ENCODE measurements around the gene TMEM190.

Gene TMEM190

GRCh38 chr19:55372316-55373081, 4.1 kb upstream of the TMEM190 start:
- DNase-seq, result no peak

- no peak for DNase-seq
Observed at GRCh38 chr19:55373306-55373992, 3.2 kb upstream of the TMEM190 start.

GRCh38 chr19:55373993-55374757, 2.5 kb upstream of the TMEM190 start:
- no peak for DNase-seq

GRCh38 chr19:55377356-55378131, 918 bp downstream of the TMEM190 start:
- no peak for DNase-seq

DNA sequence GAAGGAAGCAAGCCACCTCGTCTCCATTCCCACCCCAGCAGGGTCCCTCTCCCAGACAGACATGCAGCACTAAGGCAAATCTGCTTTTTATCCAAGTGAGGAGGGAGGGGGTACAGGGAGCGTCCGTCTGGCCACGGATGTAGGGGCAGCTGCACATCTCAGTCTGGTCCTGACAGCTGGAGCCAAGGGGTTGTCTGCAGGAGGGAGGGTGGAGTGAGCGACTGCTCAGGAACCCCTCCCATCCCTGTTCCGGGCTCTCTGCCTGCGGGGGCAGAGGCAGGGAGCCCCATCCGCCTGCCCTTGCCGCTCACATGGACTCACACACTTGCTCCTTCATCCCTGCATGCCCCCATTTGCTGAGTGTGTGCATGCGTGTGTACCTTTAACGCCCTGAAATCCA, 2.5 kb downstream of the TMEM190 start:
- no peak for DNase-seq

DNA sequence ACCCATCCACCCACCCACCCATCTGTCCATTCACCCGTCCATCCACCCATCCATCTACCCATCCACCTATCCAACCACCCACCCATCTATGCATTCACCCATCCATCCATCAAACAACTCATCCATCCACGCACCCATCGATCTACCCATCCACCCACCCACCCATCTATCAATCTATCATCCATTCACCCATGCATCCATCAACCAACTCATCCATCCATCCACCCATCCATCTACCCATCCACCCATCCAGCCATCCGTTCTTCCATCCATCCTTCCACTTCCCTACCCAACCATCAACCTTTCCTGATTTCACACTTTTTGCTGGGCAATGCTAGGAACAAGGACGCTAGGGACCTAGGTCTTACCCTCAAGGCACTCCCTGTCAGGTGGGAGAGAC, 5.4 kb downstream of the TMEM190 start:
- DNase-seq, result no peak

- no peak for DNase-seq
Observed at GRCh38 chr19:55382522-55383054, 6.0 kb downstream of the TMEM190 start.

DNA sequence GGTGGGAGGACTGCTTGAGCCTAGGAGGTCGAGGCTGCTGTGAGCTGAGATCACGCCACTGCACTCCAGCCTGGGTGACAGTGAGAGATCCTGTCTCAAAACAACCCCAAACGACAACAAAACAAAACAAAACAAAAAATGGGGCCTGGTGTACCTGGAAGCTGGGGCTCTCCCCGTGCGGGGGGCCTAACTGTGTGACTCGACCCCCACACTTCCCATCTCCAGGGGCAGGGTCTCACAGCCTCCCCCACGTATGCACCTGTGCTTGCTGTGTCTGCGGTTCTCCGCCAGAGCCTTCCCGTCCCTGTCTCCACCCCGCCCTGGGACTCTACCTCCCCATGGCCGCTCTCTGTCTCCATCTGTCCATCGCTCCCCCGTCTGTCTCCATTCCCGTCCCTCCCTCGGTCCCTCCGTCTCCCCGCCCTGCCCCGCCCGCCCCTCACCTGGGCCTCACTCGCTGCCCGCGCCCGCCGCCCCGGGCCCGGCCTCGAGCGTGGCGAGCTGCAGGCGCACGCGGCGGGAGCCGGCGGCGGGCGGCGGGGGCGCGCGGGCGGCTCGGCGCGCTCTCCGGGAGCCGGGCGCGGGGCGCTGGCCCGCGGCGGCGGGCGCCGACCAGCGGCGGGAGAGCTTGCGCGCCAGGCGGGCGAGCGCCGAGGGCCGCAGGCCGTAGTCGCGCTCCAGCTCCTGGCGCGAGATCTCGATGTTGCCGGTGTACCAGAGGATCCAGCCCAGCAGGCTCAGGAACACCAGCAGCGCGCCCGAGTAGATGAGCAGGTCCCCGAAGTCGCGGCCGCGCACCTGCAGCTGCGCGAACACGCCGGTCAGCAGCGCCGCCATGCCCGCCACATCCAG, 6.9 kb downstream of the TMEM190 start:
- DNase-seq, result peak; percentile 70

- peak; percentile 66 for DNase-seq
Observed at GRCh38 chr19:55384131-55384919, 7.7 kb downstream of the TMEM190 start, which contains the start of gene TMEM238. Gene TMEM238, minus strand, starts transcription at chr19:55384292. Its CDS starts 33 bp downstream, at chr19:55384259.

- DNase-seq, result peak; percentile 97
Observed at GRCh38 chr19:55384920-55385723, 8.5 kb downstream of the TMEM190 start.

GRCh38 chr19:55385724-55386492, 9.3 kb downstream of the TMEM190 start, which contains the start of gene RPL28:
Gene RPL28, plus strand, starts transcription at chr19:55385932. Its CDS starts 426 bp downstream, at chr19:55386358.
- peak; percentile 98 for DNase-seq

DNA sequence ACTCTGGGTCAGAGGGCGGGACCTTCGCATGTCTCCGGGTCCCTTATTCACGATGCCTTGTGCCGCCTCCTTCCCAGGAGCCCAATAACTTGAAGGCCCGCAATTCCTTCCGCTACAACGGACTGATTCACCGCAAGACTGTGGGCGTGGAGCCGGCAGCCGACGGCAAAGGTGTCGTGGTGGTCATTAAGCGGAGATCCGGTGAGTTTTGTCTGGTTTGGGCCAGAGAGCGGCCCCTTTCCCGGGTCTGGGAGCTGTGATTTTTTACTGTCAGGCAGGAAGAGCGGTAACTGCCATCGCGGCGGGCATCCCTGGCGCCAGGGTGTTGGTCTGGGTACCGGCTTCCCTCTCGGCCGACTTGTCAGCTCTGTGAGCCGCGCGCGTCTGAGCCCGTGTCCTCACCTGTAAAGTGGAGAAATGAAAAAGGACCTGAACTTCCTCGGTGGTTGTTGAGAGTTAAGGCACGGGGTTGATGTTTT, 9.9 kb downstream of the TMEM190 start:
- DNase-seq, result no peak

- DNase-seq, result no peak
Observed at GRCh38 chr19:55387736-55388497, 11.3 kb downstream of the TMEM190 start.

DNA sequence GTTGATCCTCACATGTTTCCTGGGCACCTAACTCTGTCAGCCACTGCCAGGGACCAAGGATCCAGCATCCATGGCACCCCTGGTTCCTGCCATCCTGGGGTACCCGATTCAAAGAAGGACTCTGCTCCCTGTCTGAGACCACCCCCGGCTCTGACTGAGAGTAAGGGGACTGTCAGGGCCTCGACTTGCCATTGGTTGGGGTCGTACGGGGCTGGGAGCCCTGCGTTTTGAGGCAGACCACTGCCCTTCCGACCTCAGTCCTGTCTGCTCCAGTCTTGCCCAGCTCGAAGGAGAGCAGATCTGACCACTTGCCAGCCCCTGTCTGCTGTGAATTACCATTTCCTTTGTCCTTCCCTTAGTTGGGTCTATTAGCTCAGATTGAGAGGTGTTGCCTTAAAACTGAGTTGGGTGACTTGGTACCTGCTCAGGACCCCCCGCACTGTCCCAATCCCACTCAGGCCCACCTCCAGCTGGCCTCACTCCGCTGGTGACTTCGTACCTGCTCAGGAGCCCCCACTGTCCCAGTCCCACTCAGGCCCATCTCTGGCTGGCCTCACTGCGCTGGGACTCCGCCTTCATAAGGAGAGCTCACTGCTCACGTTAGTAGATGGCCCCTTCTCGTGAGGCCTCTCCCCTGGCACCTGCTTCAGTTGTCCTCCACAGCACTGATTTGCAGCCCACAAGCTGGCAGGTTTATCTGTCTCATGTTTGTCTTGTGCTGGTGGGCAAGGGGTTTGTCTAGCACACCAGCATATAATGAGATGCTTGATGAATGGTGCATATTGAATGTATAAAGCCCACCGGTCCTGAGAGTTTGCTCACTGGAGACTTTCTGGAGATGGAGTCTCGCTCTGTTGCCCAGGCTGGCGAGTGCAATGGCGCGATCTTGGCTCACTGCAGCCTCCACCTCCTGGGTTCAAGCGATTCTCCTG, 13.0 kb downstream of the TMEM190 start:
- DNase-seq, result no peak

- DNase-seq, result peak; percentile 51
Observed at GRCh38 chr19:55390461-55390880, 13.8 kb downstream of the TMEM190 start.

DNA sequence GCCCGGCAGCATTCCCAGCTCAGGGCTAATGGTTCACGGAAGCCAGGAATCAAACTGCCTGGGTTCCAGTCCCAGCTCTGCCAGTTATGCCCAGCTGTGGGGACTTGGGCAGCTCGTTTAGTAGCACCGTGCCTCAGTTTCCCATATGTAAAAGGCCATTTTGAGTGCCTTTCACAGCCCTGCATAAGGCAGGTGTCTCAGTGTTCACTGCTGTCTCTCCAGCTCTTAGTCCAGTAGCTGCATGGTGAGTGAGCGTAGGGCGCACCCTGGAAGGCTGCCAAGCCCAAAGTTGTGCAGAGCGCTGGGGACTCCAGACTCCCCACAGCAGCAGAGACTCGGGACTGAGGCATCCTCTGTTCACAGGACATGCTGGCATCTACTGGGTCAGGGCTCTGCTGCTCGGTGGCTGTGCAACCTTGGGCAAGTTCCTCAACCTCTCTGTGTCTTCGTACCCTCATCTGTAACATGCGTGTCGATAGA, 14.6 kb downstream of the TMEM190 start:
- DNase-seq, result no peak

Data from stimulated activated CD4-positive, alpha-beta T cell treated with anti-CD3 and anti-CD28 coated beads, Interleukin-15, amount 100 ng/mL, for 24 hours (primary cell).